ENCODE data around the gene YDJC. TPM values are rescaled to one million over a fixed set of nuclear protein-coding genes. Genes with fewer than 3 reads are reported as not detected.

YDJC gene
- total RNA-seq, 2 donors from 2014 or later = 45.7 to 63.0 TPM

- DNase-seq (no peak), ATAC-seq (no peak)
- intact Hi-C loops (cut with DNase I) = no loop called here
- H3K4me3 ChIP-seq = no peak overlapping the region
- H3K27ac ChIP-seq = no peak overlapping the region
- H3K27me3 ChIP-seq = no peaks in the 10 kb centered on the region
- TF ChIP-seq POLR2A (IDR thresholded peaks at IDR 0.05) (no peak), CTCF (IDR thresholded peaks at IDR 0.05) (no peak)
- no peaks in the 10 kb centered on the region for H3K9me3 ChIP-seq
- WGBS, 2 donors = 47 to 51% methylated on average over 6 of the region's 6 CpGs
- peaks cover 60% of the 10 kb centered on the region for H3K4me1 ChIP-seq
- H3K36me3 ChIP-seq (replicated peaks in 1 of 2; ENCODE audit: insufficient read depth in 1 of 2, low read depth in 2 of 2) = no peaks in the 10 kb centered on the region
These were observed 50.4 kb downstream of the YDJC start for GRCh38 chr22:21579474-21579851.

MicroRNAs encoded within 50 kb of the gene (microRNA counts, 767-probe panel; counts per million panel counts)
- microRNA hsa-miR-130b-3p = 736 to 5,419 counts per million in 2 donors
- microRNA hsa-miR-301b = 0 to 736 counts per million in 2 donors

Small RNA genes within 50 kb of the gene (microRNA-seq; reads per million reads assigned to microRNA genes)
- gene MIR130B (ENCODE audit: borderline number of aligned reads in 2 of 2, borderline replicate concordance in 2 of 2) = 2,589 to 4,041 reads per million in 2 donors
- 0.45 to 0.93 reads per million in 2 donors for gene MIR301B (ENCODE audit: borderline number of aligned reads in 2 of 2, borderline replicate concordance in 2 of 2)

Small RNA genes within 50 kb of the gene (small RNA-seq; reads per million reads assigned to genes)
- gene MIR301B = 2.3 reads per million, percentile 74 among the genes with 10 or more reads in this experiment

Other genes starting within 250 kb of the YDJC start
- not detected for gene RIMBP3B, start 246.3 kb downstream of the YDJC start, total RNA-seq
- 1 to 10 TPM; 2.9 to 4.0 TPM for gene HIC2, start 212.7 kb downstream of the YDJC start, total RNA-seq
- gene TMEM191C, start 162.6 kb downstream of the YDJC start, total RNA-seq = under 1 TPM in 1 of 2 donors, not detected in 1; 0.33 TPM
- gene RIMBP3C, start 78.6 kb downstream of the YDJC start, total RNA-seq = under 1 TPM in 1 of 2 donors, not detected in 1; under 0.01 TPM
- 10 to 100 TPM; 17.4 to 33.3 TPM for gene UBE2L3, start 62.3 kb downstream of the YDJC start, total RNA-seq
- under 1 TPM in 1 of 2 donors, not detected in 1; 0.52 TPM for gene CCDC116, start 2.7 kb upstream of the YDJC start, total RNA-seq
- gene SDF2L1, start 12.3 kb upstream of the YDJC start, total RNA-seq = 100 to 1,000 TPM in 1 of 2 donors, 10 to 100 TPM in 1; 47.5 to 115 TPM
- gene PPIL2, start 36.0 kb upstream of the YDJC start, total RNA-seq = 10 to 100 TPM; 44.9 to 94.9 TPM
- gene YPEL1, start 105.8 kb upstream of the YDJC start, total RNA-seq = 1 to 10 TPM; 1.6 to 4.4 TPM
- 10 to 100 TPM; 25.4 to 44.1 TPM for gene MAPK1, start 237.6 kb upstream of the YDJC start, total RNA-seq